Calu3 (cell line): ENCODE measurements around the gene ONECUT1. TPM values are rescaled to one million over a fixed set of nuclear protein-coding genes. Genes with fewer than 3 reads are reported as not detected.
A peak's percentile ranks its signal among the peaks of the same experiment; 100 is the strongest.

Source experiments
- BruUV-seq: library from RNA; stranded (reverse); fragments of 400-500 nt; replicated peaks from 2 replicates; lab custom pipeline; 2021; lab: Mats Ljungman, UMichigan
- CTCF ChIA-PET: fragments of 300-600 bp; sonication (Branson Sonifier 250); formaldehyde crosslinking; loops from one replicate; lab custom pipeline; 2022; ENCODE audit warnings: antibody characterized with exemption; lab: Charles Lee
- DNase-seq: peaks from one replicate; pipeline ENCODE4 v3.0.0; 2022
- H3K27ac Mint-ChIP-seq: one replicate; pipeline ENCODE4 v1.8.0; 2022; ENCODE audit warnings: mixed read lengths; ENCODE audit not compliant: unreplicated experiment
- H3K27me3 Mint-ChIP-seq: one replicate; pipeline ENCODE4 v1.8.0; 2022; ENCODE audit warnings: mixed read lengths; ENCODE audit not compliant: unreplicated experiment
- H3K36me3 Mint-ChIP-seq: one replicate; pipeline ENCODE4 v1.8.0; 2022; ENCODE audit warnings: mild to moderate bottlenecking, moderate library complexity, mixed read lengths; ENCODE audit not compliant: insufficient read depth, unreplicated experiment
- H3K4me1 Mint-ChIP-seq: one replicate; pipeline ENCODE4 v1.8.0; 2022; ENCODE audit warnings: mild to moderate bottlenecking, low read depth, mixed read lengths; ENCODE audit not compliant: unreplicated experiment
- H3K4me3 Mint-ChIP-seq: one replicate; pipeline ENCODE4 v1.8.0; 2022; ENCODE audit warnings: mild to moderate bottlenecking, low read depth, moderate library complexity, mixed read lengths; ENCODE audit not compliant: unreplicated experiment
- H3K9me3 Mint-ChIP-seq: one replicate; pipeline ENCODE4 v1.8.0; 2022; ENCODE audit warnings: low read depth, mixed read lengths; ENCODE audit not compliant: unreplicated experiment
- intact Hi-C: fragments of 100-400 bp; cut with micrococcal nuclease; formaldehyde crosslinking; loops from one replicate; pipeline ENCODE4 v1.10.0; 2022; ENCODE audit not compliant: unreplicated experiment
- total RNA-seq: library from RNA; stranded (reverse); gene quantifications from 2 replicates; pipeline ENCODE4 v1.2.3, GENCODE V29; 2022
- TF ChIP-seq, protein P1 (sequence below): fragments of 200-600 bp; IDR thresholded peaks from one replicate; pipeline ENCODE4 v1.8.0; 2022; ENCODE audit warnings: antibody characterized with exemption; ENCODE audit not compliant: unreplicated experiment

The ONECUT1 gene
- total RNA-seq, 1 experiment from 2014 or later: 1.1 TPM

DNA sequence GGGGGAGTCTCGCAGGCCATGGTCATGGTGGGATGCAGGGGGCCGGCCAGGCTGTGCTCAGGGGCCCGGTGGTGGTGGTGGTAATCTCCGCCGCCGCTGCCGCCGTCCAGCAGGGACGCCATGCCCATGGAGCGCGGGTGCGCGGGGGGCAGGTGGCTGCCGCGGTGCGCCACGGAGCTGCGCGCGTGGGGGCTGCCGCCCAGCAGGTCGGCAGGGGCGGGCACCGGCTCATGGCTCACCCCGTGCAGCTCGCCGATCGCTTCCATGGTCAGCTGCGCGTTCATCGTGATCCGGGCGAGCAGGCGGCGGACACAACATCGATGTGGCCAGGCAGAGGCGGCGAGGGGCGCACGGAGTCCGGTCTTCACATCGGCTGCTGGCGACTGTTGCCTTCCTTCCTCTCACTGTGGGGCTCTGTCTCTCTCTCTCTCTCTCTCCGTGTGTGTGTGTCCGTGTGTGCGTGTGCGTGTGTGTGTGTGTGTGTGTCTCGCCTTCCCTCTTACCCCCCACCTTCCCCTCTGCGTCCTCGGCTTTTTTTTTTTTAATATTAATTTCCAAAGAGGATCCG lies 451 bp downstream of the ONECUT1 start:
- CTCF ChIA-PET: interaction anchor here (0.7 to 0.8 kb wide), 2 partner anchors 282 to 1916 kb away, joined by 3 to 6 read pairs; no protein-coding TSS in a partner anchor
- Mint-ChIP-seq H3K9me3 (no peaks in the 10 kb centered on the region), H3K4me1 (no peaks in the 10 kb centered on the region), H3K4me3 (peak overlapping the region; percentile 72), H3K27ac (no peak overlapping the region), H3K27me3 (peaks cover 58% of the 10 kb centered on the region), H3K36me3 (peaks cover 26% of the 10 kb centered on the region)
- no peak for DNase-seq
- intact Hi-C loops: loop anchor here (10.0 kb wide), 2 partner anchors 585 to 665 kb away; no protein-coding TSS in a partner anchor
- TF ChIP-seq, protein P1, sequence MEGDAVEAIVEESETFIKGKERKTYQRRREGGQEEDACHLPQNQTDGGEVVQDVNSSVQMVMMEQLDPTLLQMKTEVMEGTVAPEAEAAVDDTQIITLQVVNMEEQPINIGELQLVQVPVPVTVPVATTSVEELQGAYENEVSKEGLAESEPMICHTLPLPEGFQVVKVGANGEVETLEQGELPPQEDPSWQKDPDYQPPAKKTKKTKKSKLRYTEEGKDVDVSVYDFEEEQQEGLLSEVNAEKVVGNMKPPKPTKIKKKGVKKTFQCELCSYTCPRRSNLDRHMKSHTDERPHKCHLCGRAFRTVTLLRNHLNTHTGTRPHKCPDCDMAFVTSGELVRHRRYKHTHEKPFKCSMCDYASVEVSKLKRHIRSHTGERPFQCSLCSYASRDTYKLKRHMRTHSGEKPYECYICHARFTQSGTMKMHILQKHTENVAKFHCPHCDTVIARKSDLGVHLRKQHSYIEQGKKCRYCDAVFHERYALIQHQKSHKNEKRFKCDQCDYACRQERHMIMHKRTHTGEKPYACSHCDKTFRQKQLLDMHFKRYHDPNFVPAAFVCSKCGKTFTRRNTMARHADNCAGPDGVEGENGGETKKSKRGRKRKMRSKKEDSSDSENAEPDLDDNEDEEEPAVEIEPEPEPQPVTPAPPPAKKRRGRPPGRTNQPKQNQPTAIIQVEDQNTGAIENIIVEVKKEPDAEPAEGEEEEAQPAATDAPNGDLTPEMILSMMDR: no peak
- BruUV-seq: no TSS peak

DNA sequence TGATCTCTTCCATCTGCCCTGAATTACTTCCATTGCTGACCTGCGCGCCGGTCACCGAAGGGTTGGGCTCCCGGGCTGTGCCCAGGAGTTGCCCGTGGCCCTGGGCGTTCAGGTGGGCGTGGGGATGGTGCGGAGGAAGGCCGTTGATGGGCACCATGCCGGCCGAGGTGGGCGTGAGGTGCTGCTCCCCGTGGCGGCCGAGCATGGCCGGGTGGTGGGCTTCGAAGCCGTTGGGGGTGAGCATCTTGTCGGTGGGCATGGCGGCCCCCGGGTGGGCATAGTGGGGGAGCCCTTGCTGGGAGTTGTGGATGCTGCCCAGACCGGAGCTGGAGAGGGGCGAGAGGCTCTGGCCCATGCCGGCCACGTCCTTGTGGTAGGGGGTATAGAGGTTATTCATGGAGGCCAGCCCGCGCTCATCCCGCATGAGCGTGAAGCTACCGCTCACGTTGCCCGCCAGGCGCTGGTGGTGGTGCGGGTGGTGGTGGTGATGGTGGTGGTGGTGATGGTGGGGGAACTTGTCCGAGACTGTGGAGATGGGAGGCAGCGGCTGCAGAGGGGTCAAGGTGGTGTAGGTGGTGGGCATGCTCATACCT lies 1.0 kb downstream of the ONECUT1 start:
- peak overlapping the region; percentile 72 for H3K4me3 Mint-ChIP-seq
- H3K4me1 Mint-ChIP-seq: no peaks in the 10 kb centered on the region
- no TSS peak for BruUV-seq
- H3K27ac Mint-ChIP-seq: no peak overlapping the region
- intact Hi-C loops: loop anchor here (10.0 kb wide), 2 partner anchors 586 to 666 kb away; no protein-coding TSS in a partner anchor
- H3K27me3 Mint-ChIP-seq: peaks cover 62% of the 10 kb centered on the region
- TF ChIP-seq, protein P1: no peak
- CTCF ChIA-PET: interaction anchor here (0.8 kb wide), 1 partner anchor 1917 kb away, joined by 3 read pairs; no protein-coding TSS in a partner anchor
- DNase-seq: no peak
- no peaks in the 10 kb centered on the region for H3K9me3 Mint-ChIP-seq
- H3K36me3 Mint-ChIP-seq: peaks cover 26% of the 10 kb centered on the region

DNA sequence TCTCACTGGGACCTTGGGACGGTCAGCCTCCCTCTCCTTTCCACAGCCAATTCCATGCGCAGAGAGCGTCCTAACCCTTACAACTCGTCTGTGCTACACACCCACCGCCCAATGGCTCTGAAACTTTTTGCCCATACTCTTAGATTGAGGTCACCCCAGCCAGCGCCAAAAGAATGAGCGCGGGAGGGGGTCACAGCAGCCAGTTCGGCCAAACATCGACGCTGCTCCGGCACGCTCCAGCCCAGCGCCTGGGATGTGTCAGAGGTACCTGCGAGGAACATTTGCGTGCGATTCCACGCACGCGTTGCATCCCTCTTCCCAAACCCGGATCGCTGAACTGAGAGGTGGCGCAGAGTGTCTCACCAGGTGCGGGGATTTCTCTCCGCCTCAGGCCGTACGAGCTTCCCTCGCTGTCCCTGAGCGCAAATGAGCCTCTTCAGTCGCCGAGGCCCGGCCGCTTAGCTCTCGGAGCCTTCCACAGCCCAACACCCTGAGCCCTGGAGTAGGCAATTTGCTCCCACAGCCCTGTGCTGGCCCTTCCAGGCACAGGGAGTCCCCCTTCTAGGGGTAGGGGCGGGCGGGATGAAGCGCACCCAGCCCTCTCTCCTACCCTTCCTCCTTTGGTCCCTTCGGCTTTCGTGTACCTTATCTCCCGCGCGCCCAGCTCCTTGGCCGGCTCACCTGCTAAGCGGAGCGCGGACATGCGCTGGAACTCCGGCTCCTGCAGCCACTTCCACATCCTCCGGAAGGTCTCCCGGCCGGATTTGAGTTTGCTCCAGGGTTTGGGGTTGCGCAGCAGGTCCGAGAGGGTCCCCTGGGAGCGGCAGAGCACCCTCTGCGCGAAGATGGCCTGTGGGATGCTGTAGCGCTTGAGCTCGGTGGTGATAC lies 1.8 kb downstream of the ONECUT1 start:
- no peak for DNase-seq
- Mint-ChIP-seq H3K27me3 (peaks cover 61% of the 10 kb centered on the region), H3K4me1 (no peaks in the 10 kb centered on the region), H3K9me3 (no peaks in the 10 kb centered on the region), H3K36me3 (peaks cover 26% of the 10 kb centered on the region), H3K27ac (no peak overlapping the region), H3K4me3 (peak overlapping the region; percentile 72)
- TF ChIP-seq, protein P1: no peak
- intact Hi-C loops: loop anchor here (10.0 kb wide), 2 partner anchors 586 to 666 kb away; no protein-coding TSS in a partner anchor
- CTCF ChIA-PET: interaction anchor here (0.6 kb wide), 1 partner anchor 499 kb away, joined by 3 read pairs; no protein-coding TSS in a partner anchor
- no TSS peak for BruUV-seq

- BruUV-seq: no TSS peak
- TF ChIP-seq, protein P1: no peak
- intact Hi-C loops: loop anchor here (10.0 kb wide), 2 partner anchors 587 to 667 kb away; no protein-coding TSS in a partner anchor
- Mint-ChIP-seq H3K36me3 (peaks cover 26% of the 10 kb centered on the region), H3K27me3 (peaks cover 54% of the 10 kb centered on the region), H3K9me3 (no peaks in the 10 kb centered on the region), H3K4me1 (no peaks in the 10 kb centered on the region), H3K27ac (no peak overlapping the region), H3K4me3 (no peak overlapping the region)
- CTCF ChIA-PET: no interaction called here
- no peak for DNase-seq
These were observed 2.5 kb downstream of the ONECUT1 start for GRCh38 chr15:52787549-52788098.
